ENCODE results near the gene RETREG3. TPM values are rescaled to one million over a fixed set of nuclear protein-coding genes. Genes with fewer than 3 reads are reported as not detected.

Gene RETREG3
- total and polyA plus RNA-seq, 2 experiments from 2014 or later, result 8.0 to 38.2 TPM

DNA sequence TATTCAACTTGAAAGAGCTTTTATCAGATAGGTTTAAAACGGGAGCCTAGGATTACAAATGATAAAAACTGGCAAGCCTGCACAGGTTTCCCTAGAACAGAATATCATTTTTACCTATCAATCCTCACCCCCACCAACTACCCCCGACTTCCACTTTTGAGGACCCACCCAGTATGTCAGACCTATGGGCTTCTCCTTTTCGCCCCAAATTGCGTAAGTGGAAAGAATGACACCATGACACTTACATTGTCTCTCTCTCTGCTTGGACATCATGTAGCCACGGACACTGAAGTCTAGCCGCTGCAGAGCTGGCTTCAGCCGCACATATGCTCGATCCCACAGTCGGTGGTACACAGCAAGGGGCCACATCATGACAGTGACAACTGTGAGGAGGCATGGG lies 24.3 kb downstream of the RETREG3 start:
- Mint-ChIP-seq H3K9me3 (no peaks in the 10 kb centered on the region), H3K36me3 (ENCODE audit: low read depth) (peaks cover 62% of the 10 kb centered on the region), H3K27me3 (ENCODE audit: insufficient read depth, low read depth, poor library complexity) (peaks cover 5% of the 10 kb centered on the region), H3K4me3 (no peak overlapping the region), H3K27ac (no peak overlapping the region), H3K4me1 (no peaks in the 10 kb centered on the region)
- Histone ChIP-seq H3K36me3 (ENCODE audit: insufficient read depth) (peaks cover 29% of the 10 kb centered on the region), H3K27me3 (ENCODE audit: insufficient read depth) (no peaks in the 10 kb centered on the region), H4K20me1 (replicated peaks; ENCODE audit: insufficient read depth) (0 out of 2 replicates have a peak, but pooled peaks cover 4% of the 10 kb centered on the region), H3K27ac (ENCODE audit: low read depth) (no peak overlapping the region), H2AFZ (no peak overlapping the region), H3F3A (replicated peaks; ENCODE audit: low read depth) (peaks cover under 1% of the 10 kb centered on the region; the same call in 1 of the 2 replicates), H3K4me3 (no peak overlapping the region), H3K79me2 (replicated peaks; ENCODE audit: insufficient read depth) (no peaks in the 10 kb centered on the region), H3K4me2 (no peak overlapping the region), H3K9me2 (ENCODE audit: insufficient read depth) (no peaks in the 10 kb centered on the region), H3K4me1 (ENCODE audit: insufficient read depth) (no peaks in the 10 kb centered on the region)
- ATAC-seq, result no peak
- TF ChIP-seq ETS1 (IDR thresholded peaks at IDR 0.05), result no peak
- no peak for TF ChIP-seq STAT1 (IDR thresholded peaks at IDR 0.05; ENCODE audit: unreplicated experiment)
- no peak for TF ChIP-seq EZH2phosphoT487 (IDR thresholded peaks at IDR 0.05; ENCODE audit: unreplicated experiment)
- TF ChIP-seq NANOG (IDR thresholded peaks at IDR 0.05; ENCODE audit: borderline replicate concordance), result no peak
- no peak for TF ChIP-seq EZH2 (IDR thresholded peaks at IDR 0.05; ENCODE audit: low read depth, unreplicated experiment)
- no peak for DNase-seq (ENCODE audit: low spot score)

- H3K4me1 ChIP-seq (ENCODE audit: insufficient read depth), result peaks cover 2% of the 10 kb centered on the region
- ATAC-seq (no peak), DNase-seq (ENCODE audit: low spot score) (no peak)
- H3K27me3 ChIP-seq (ENCODE audit: insufficient read depth), result no peaks in the 10 kb centered on the region
- no peak overlapping the region for H3K4me2 ChIP-seq
- H3K27ac ChIP-seq (ENCODE audit: low read depth), result no peak overlapping the region
- H3F3A ChIP-seq (replicated peaks; ENCODE audit: low read depth), result peaks cover 12% of the 10 kb centered on the region; the same call in 1 of the 2 replicates
- peaks cover 22% of the 10 kb centered on the region for H3K36me3 ChIP-seq (ENCODE audit: insufficient read depth)
- no peaks in the 10 kb centered on the region for H3K9me3 Mint-ChIP-seq
- H3K36me3 Mint-ChIP-seq (ENCODE audit: low read depth), result peaks cover 48% of the 10 kb centered on the region
- peaks cover 9% of the 10 kb centered on the region; the same call in 2 of the 3 replicates for H3K4me1 Mint-ChIP-seq
- no peaks in the 10 kb centered on the region for H3K9me2 ChIP-seq (ENCODE audit: insufficient read depth)
- H3K79me2 ChIP-seq (replicated peaks; ENCODE audit: insufficient read depth), result peaks cover 2% of the 10 kb centered on the region
- H3K4me3 Mint-ChIP-seq, result no peak overlapping the region
- H3K4me3 ChIP-seq, result no peak overlapping the region
- H3K27ac Mint-ChIP-seq, result no peak overlapping the region
- H3K27me3 Mint-ChIP-seq (ENCODE audit: insufficient read depth, low read depth, poor library complexity), result peaks cover 14% of the 10 kb centered on the region
- 0 out of 2 replicates have a peak, but pooled peaks cover 6% of the 10 kb centered on the region for H4K20me1 ChIP-seq (replicated peaks; ENCODE audit: insufficient read depth)
- no peak overlapping the region for H2AFZ ChIP-seq
- TF ChIP-seq ZNF114 (CRISPR knock-in tag; IDR thresholded peaks at IDR 0.05) (no peak), NANOG (IDR thresholded peaks at IDR 0.05; ENCODE audit: borderline replicate concordance) (no peak), POLR2AphosphoS5 (IDR thresholded peaks at IDR 0.05; ENCODE audit: low read depth) (no peak), STAT1 (IDR thresholded peaks at IDR 0.05; ENCODE audit: unreplicated experiment) (no peak), EZH2phosphoT487 (IDR thresholded peaks at IDR 0.05; ENCODE audit: unreplicated experiment) (no peak), ETS1 (IDR thresholded peaks at IDR 0.05) (no peak), ZNF331 (CRISPR knock-in tag; IDR thresholded peaks at IDR 0.05; ENCODE audit: low read depth) (no peak), EZH2 (IDR thresholded peaks at IDR 0.05; ENCODE audit: low read depth, unreplicated experiment) (no peak), JUNB (IDR thresholded peaks at IDR 0.05; ENCODE audit: unreplicated experiment) (no peak), CTCF (conservative IDR thresholded peaks at IDR 0.05; ENCODE audit: low read depth in 2 of 2) (no peak)
- TF ChIP-seq, protein P1, sequence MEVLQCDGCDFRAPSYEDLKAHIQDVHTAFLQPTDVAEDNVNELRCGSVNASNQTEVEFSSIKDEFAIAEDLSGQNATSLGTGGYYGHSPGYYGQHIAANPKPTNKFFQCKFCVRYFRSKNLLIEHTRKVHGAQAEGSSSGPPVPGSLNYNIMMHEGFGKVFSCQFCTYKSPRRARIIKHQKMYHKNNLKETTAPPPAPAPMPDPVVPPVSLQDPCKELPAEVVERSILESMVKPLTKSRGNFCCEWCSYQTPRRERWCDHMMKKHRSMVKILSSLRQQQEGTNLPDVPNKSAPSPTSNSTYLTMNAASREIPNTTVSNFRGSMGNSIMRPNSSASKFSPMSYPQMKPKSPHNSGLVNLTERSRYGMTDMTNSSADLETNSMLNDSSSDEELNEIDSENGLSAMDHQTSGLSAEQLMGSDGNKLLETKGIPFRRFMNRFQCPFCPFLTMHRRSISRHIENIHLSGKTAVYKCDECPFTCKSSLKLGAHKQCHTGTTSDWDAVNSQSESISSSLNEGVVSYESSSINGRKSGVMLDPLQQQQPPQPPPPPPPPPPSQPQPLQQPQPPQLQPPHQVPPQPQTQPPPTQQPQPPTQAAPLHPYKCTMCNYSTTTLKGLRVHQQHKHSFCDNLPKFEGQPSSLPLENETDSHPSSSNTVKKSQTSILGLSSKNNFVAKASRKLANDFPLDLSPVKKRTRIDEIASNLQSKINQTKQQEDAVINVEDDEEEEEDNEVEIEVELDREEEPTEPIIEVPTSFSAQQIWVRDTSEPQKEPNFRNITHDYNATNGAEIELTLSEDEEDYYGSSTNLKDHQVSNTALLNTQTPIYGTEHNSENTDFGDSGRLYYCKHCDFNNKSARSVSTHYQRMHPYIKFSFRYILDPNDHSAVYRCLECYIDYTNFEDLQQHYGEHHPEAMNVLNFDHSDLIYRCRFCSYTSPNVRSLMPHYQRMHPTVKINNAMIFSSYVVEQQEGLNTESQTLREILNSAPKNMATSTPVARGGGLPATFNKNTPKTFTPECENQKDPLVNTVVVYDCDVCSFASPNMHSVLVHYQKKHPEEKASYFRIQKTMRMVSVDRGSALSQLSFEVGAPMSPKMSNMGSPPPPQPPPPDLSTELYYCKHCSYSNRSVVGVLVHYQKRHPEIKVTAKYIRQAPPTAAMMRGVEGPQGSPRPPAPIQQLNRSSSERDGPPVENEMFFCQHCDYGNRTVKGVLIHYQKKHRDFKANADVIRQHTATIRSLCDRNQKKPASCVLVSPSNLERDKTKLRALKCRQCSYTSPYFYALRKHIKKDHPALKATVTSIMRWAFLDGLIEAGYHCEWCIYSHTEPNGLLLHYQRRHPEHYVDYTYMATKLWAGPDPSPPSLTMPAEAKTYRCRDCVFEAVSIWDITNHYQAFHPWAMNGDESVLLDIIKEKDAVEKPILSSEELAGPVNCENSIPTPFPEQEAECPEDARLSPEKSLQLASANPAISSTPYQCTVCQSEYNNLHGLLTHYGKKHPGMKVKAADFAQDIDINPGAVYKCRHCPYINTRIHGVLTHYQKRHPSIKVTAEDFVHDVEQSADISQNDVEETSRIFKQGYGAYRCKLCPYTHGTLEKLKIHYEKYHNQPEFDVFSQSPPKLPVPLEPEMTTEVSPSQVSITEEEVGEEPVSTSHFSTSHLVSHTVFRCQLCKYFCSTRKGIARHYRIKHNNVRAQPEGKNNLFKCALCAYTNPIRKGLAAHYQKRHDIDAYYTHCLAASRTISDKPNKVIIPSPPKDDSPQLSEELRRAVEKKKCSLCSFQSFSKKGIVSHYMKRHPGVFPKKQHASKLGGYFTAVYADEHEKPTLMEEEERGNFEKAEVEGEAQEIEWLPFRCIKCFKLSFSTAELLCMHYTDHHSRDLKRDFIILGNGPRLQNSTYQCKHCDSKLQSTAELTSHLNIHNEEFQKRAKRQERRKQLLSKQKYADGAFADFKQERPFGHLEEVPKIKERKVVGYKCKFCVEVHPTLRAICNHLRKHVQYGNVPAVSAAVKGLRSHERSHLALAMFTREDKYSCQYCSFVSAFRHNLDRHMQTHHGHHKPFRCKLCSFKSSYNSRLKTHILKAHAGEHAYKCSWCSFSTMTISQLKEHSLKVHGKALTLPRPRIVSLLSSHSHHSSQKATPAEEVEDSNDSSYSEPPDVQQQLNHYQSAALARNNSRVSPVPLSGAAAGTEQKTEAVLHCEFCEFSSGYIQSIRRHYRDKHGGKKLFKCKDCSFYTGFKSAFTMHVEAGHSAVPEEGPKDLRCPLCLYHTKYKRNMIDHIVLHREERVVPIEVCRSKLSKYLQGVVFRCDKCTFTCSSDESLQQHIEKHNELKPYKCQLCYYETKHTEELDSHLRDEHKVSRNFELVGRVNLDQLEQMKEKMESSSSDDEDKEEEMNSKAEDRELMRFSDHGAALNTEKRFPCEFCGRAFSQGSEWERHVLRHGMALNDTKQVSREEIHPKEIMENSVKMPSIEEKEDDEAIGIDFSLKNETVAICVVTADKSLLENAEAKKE (CRISPR knock-in tag; IDR thresholded peaks at IDR 0.05), result no peak
These were observed 27.4 kb downstream of the RETREG3 start for GRCh38 chr17:42581744-42582270.
